ENCODE measurements around the gene MACROD2.
"Not testable (repeated sequence)": the region's sequence is repeated elsewhere in the genome, so short reads cannot be mapped to it uniquely, and the experiment has no call there.

MACROD2 gene

DNA sequence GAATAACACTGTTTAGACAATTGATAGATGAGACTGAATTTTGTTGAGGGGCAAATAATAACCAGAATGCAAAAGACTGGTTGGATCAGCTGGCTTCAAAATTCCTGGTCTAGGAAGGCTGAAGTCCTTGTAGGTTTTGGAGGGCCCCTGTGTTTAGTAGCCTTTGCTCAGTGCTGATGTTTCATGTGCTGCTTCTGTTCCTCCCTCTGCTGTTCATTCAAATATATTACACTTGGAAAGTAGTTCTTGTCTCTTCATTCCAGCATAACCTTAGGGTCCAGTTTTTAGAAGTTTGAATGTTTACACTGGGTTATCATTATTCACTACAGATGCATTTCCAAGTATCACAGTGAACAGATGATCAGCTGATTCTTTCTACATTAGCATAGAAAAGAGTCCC, 269.6 kb downstream of the MACROD2 start:
- DNase-seq (ENCODE audit: low read depth, low spot score): no peak

DNA sequence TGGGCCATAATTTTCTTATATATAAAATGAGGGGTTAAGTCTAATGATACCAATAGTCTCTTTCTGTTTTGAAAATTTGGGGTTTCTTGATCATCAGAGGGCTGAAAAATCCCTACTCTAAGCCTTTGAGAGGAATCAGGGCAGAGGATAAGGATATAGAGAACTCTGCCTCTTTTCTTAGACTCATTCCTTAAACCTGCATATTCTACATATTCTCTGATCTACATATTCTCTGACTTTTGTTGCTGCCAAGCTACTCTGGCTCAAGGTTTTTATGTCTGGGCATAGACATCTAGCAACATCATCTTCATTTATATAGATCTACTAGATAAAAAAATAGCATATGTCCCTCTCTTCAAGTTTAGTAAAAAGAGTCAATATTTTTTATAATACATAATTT, 270.9 kb downstream of the MACROD2 start:
- DNase-seq (ENCODE audit: low read depth, low spot score): no peak

DNA sequence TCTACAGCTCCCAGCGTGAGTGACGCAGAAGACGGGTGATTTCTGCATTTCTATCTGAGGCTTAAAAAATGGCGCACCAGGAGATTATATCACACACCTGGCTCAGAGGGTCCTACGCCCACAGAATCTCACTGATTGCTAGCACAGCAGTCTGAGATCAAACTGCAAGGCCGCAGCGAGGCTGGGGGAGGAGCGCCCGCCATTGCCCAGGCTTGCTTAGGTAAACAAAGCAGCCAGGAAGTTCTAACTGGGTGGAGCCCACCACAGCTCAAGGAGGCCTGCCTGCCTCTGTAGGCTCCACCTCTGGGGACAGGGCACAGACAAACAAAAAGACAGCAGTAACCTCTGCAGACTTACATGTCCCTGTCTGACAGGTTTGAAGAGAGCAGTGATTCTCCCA, 275.4 kb downstream of the MACROD2 start:
- DNase-seq (ENCODE audit: low read depth, low spot score): not testable (repeated sequence)

DNA sequence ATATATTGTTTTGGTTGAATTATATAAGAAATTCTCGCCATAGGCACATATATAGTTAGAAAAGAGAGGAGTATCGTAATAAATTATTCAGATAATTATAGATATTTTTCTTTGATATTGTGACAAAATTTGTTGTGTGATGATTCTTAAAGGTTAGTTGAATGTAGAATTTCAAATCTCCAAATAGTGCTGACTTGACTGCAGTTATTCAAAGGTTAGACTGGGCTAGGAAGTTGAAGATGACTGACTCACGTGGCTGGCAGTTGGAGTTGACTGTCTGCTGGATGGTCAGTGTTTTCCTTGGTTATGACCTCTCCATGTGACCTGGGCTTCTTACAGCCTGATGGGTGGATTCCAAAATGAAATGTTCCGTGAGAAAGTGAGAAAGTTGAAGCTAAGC, 286.8 kb downstream of the MACROD2 start:
- no peak for DNase-seq (ENCODE audit: low read depth, low spot score)

DNA sequence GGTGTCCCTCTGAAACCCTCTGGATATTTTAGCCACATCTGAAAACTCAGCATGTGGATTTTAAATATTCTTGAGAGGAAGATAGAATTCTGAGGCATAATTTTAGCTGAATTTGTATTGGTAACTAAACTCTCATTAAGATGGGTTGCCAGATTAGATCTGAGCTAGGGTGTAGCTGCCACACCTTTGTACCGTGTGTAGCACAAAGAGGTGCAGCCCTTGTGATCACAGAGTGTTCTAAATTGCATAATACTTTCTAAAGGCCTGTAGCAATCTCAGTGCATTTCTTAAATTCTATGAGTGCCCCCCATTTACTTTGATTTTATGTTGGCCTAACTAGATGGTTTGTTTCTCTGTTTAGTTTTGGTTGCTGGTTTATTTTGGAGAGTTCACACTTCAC, 289.1 kb downstream of the MACROD2 start:
- DNase-seq (ENCODE audit: low read depth, low spot score): no peak

DNA sequence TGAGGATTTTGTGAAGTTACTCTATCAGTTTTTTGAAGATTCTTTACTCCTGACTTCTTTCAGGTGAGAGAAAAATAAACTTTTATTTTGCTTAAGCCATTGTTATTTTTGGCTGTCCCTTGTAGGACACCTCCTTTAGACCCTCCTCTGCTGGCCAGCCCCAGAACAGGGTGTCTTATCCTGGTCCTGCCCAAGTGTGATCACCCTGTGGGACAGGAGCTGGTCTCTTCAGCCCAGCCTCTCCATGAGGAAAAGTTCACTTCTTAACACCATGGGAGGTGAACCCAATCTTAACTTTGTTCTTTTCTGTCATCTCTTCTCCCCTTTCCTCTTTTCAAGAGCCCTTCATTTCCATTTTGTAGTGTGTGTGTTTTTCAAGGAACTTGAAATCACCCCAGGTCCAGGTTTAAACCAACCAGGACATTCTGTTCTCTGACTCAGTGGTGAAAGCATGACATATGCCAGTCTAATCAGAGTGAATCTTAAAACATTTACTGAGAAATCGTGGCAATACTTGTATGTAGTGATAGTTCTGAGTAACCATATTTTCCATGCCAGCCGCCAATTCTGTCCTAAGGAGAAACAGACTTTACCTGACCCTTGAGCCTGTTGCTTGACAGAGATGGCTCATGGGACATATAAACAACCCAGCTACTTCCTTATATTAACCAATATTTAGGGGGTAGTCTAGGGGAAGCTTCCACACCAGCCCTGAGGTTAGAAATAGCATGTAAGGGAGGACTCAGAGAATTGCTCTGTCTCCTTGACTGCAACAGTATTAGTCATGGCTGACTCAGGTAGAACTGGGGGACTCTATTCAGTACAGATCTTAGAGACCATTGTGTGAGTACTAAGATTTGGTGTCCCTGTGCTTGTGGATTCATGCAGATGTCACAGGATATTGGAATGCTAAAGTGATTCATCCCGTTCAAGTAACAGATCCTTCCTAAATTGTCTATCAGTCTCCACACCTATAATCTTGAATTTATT, 293.3 kb downstream of the MACROD2 start:
- DNase-seq (ENCODE audit: low read depth, low spot score): no peak

DNA sequence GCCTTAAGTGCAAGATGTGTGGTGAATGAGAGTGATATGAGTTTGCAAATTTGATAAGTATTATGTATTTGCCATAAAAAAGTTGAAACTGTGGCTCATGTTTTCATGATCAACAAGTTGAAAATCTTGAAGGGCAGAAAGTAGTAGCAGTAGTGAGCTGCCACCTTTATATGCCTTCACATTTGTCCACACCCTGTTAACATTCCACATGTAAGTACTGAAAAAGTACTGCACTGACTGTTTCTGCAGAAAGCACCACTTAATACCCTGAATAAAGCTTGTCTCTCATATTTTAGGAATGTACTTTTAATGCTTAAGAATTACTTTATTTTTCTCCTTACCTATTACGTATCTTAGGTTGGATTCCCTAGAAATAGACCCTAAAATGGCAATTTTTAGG, 296.2 kb downstream of the MACROD2 start:
- DNase-seq (ENCODE audit: low read depth, low spot score): no peak

DNA sequence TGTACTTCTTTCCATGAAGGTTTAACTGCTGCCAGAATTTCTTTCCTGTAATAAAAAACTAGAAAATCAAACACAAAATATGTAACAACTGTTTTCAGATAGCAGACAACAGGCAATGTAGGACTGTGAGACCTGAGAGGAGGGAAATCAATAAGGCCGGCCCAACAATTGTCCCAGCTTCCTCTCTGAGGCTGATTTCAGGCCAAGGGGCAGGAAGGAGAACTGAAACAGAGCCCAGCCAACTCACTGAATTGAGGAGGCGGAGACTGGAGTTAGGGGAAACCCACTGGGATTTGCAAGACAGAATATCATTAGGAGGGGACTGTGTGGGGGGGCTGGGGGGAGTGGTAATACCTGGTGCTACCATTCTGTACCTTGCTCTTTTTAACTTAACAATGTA, 299.9 kb downstream of the MACROD2 start:
- DNase-seq (ENCODE audit: low read depth, low spot score): no peak

DNA sequence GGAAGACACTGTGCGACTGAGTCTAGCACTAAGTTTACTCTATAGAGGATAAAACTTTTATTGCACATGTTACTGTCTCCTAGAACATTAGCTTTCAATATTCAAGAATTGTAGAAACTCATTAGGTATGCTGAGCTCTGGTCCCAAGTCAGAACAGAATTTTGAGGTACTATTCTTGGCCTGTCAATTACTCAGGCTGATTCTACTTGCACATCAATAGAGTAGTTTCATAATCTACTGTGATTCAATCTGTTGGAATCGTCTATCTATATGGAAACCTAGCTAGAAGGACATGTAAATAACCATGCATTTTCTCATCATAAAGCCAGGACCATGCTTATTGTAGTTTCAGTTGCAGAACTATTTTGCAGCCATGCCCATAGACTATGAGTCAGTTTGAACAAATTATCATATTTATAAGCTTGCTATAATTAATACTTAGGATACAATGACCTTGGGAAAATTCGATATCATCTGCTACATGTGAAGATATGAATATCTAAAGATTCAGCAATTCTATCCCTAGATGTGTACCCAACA, 300.5 kb downstream of the MACROD2 start:
- no peak for DNase-seq (ENCODE audit: low read depth, low spot score)

DNA sequence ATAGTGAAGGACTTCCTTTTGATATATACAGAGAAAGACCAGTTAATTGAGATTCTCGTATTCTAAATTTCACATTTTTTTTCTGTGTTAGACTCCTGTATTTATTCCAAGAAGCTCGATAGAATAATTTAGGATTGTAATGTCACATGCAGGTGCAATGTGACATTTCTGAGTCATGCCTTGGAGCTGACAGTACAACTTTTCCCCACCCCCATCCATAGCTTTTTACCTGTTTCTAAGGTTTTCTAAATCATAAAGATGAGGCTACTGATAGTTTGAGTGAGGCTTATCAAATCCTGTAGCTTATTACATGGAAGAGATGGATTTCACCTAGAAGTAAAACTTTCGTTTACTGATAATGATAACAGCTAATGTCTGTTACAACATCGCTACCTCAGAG, 304.5 kb downstream of the MACROD2 start:
- DNase-seq (ENCODE audit: low read depth, low spot score): no peak

DNA sequence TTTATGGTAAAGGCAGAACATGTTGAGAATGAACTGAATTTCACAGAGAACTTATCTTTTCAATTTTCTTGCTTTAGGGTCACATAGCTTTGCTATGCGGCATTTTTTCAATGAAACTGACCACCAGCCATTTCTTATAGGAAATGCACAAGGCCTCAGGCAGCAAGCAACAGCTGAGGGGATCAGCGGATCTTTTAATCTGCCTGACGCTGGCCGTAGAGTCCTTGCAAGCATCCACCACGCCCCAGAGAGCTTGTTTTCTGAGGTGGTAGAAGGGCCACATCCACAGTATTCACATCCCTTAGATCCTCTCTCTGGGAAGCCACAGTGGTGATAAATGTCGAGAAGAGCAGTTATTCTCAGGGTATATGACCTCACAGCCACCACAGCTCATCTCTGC, 307.8 kb downstream of the MACROD2 start:
- no peak for DNase-seq (ENCODE audit: low read depth, low spot score)

DNA sequence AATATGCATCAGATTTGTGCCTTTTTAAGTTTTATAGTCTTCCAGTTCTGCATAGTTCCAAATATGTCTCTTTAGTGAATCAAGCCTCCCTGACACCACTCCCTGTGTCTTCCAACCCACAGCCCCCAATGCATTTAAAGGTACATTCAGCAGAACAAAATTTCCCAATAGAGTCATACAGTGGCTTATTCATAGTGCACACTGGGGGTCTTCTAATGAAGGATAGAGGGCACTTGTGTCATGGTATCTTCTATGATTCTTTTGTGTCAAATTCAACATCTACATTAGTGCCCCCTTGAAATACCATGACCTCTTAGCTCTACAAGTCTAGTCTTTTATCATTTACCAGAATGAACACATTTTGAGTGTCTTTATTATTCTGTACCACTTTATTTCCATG, 308.3 kb downstream of the MACROD2 start:
- no peak for DNase-seq (ENCODE audit: low read depth, low spot score)

DNA sequence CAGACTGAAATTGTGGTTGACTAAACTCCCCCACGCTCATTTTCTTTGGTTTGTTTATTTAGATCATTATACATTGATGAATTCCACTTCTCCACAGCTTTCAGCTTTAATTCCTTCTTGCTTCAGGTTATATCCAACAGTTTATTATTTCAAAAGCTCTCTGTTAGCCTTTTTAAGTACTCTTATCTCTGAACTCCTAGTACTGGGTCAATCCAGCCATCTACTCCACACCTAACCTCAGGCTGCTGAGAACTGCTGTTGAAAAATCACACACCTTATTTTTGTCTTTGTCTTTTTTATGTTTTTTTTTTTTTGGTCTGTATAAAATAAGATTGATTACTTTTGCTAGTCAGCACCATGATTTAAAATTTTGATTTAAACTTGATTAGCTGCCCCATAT, 309.2 kb downstream of the MACROD2 start:
- no peak for DNase-seq (ENCODE audit: low read depth, low spot score)

DNA sequence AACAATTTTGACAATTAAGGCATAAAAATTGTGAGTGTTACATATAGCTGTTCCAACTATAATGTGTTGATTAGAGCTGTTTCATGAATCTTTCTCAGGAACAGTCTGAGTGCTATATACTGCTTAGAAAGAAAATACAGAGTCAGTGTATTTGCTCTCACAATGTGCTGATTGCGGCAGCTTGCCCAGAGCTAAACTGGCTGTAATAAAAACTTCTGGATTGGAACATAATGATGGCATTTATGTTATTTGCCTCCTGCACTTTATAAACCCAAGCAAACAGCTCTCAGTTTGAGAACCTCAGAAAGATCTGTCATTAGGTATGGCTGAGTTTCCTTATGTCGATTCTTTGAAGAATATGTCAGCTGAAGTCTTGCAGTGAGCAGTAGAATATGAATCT, 312.6 kb downstream of the MACROD2 start:
- no peak for DNase-seq (ENCODE audit: low read depth, low spot score)

DNA sequence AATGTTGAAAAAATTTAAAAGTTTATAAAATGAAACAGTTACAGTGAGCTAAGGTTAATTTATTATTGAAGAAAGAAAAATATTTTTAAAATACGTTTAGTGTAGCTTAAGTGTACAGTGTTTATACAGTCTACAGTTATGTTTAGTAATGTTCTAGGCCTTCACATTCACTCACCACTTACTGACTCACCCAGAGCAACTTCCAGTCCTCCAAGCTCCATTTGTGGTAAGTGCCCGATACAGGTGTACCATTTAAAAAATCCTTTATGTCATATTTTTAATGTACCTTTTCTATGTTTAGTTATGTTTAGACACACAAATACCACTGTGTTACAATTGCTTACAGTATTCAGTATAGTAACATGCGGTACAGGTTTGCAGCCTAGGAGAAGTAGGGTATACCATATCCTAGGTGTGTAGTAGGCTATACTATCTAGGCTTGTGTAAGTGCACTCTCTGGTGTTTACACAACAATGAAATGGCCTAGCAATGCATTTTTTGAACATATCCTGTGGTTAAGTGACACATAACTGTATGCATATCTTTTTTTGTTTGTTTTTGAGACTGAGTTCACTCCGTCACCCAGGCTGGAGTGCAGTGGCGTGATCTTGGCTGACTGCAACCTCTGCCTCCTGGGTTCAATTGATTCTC, 315.8 kb downstream of the MACROD2 start:
- no peak for DNase-seq (ENCODE audit: low read depth, low spot score)

DNA sequence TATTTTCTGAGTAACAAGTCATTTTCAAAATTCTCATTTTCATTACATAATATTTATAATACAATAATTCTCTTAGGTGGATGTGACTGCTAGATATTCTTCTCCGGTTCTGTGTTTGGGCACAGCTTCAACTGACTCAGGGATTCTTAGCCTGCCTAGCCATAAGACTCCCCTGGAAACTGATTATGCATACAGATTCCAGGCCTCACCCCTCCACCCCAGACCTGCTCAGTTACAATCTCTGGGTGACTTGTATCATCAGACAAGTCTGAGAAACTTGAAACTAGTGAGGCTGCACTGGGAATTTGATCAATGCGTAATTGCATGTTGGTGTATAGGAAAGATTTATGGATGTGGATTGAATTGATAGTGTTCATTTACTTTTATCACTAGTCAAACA, 316.7 kb downstream of the MACROD2 start:
- DNase-seq (ENCODE audit: low read depth, low spot score): no peak

DNA sequence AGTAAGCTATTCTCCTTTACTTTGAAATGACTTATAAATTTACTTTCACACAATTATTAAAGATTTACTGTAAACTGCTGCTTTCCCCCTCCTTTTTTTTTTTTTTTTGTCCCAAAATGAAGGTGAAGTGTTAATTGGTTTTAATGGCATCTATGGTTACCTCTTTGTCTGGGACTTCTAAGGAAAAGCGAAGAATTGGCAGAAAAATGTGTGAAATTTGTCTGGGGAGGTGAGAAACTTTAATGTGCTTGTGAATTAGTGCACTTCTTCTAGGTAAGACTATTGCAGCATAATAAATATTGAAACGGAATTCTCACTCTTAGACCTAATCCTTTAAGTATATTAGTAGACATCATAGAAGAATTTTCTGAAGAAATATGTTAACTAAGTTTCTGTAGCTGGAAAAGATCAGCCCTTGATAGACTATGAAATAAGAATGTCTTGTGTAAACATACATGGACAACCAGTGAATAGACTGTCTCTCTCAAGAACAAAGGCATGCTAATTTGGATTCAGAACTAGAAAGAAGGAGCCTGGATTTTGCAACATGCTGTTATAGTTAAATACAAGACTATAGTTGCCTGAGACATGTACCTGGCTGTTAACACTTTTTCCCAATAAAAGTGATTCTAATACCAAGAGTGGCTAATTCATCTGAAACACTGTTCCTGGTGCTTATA, 318.2 kb downstream of the MACROD2 start:
- no peak for DNase-seq (ENCODE audit: low read depth, low spot score)

DNA sequence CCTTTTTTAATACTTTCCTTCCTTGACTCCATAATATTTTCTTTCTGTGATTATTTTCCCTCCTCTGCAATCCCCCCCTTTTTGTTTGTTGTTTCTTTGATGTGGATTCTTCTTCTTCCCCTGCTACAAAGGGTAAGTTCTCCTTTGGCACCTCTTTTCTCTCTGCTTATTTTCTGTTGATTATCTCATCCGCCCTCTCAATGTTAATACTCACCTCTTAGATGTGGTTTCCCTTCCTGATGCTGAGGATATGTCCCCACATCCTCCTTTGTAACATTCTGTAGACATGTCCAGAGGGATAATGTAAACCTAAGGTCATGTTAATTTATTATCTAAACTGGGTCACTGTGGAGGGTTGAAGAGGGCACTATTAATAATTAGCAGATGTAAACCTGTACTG, 324.4 kb downstream of the MACROD2 start:
- no peak for DNase-seq (ENCODE audit: low read depth, low spot score)

DNA sequence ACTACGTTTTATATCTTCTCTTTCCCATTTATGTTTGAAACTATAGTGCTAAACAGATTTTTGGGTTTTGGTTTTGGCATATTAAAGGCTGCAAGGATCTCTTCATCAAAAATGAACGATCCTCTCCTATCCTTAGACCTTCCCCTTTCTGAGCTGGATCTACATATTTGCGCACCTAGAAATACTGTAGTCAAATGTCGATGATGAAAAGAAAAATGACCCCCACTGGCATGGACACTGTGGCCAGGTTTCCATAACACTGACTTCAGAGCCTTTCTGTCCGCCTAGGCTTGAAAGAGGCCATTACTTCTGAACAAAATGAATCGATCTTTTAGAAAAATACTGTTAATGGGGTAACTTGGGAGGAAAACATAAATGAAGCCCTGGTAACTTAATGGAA, 336.3 kb downstream of the MACROD2 start:
- DNase-seq (ENCODE audit: low read depth, low spot score): no peak

DNA sequence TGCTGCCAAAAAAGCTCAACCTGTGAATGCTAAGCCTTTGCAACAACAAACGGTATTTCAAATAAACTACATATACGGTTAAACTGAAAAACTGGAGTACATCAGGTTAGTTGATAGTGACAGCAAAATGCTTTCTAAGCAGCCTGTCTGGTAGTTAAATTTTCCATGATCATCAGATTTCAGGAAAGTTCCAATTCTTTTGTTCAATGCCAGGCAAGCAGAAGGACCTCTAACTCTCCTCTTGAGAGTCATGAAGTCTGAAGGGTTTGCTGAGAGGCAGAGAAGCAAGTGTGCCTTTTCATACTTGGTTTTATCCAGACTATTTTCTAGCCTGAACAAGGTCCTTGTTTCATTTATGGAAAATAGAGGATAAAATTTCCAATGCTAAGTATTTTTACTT, 337.6 kb downstream of the MACROD2 start:
- DNase-seq (ENCODE audit: low read depth, low spot score): no peak

DNA sequence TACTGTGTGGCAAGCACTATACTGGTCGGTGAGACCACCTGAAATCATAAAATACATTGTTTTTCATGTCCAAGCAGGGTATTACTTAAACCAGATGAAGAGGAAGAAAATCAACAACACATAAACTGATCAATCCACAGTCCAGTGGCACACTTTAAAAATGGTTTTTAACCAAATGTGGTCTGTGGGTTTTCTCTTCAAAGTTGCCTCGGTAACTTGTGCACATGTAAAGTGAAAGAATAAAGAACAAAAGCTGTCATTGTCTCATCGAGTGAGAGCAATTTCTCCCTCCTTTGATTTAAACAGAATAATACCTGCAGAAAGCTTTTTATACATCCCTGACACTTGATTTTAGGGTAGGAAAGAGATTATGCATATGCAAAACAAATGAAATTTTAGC, 338.4 kb downstream of the MACROD2 start:
- DNase-seq (ENCODE audit: low read depth, low spot score): no peak

DNA sequence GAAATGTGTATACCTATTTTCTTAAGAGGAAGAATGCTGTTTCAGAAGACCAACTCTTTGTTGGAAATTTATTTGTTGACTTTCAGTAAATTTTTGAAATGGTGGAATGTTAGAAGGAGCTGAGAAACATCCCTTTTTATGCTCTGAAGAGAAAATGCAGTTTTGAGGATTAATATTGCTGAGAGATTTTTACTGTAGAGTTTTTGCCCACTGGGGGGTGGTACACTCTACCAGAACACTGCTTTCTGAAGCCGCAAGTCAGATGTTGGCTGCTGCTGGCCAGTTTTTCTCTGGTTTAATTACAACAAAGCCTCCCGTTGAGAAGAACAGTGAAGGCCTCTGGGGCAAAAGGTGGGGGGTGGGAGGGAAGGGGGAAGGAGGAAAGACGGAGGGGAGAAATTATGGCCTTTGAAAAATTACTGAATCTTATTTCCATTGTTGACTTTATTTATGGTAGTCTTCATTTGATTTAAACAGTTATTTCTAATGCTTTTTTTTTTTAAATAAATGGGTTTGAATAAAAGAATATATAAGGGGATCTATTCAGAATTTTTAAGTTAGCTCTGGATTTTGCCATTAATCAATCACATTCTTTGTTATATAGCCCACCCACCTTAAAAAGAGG, 339.1 kb downstream of the MACROD2 start:
- DNase-seq (ENCODE audit: low read depth, low spot score): peak; percentile 18

All from smooth muscle cell of the brain vasculature (primary cell).